ENCODE results near the gene FUT6.
"Not testable (repeated sequence)": the region's sequence is repeated elsewhere in the genome, so short reads cannot be mapped to it uniquely, and the experiment has no call there.

The FUT6 gene

GRCh38 chr19:5851302-5851701 is 11.8 kb upstream of the FUT6 start, which contains the start of gene FUT3:
Gene FUT3, minus strand, starts transcription at chr19:5851449.
- TF ChIP-seq, protein P1, sequence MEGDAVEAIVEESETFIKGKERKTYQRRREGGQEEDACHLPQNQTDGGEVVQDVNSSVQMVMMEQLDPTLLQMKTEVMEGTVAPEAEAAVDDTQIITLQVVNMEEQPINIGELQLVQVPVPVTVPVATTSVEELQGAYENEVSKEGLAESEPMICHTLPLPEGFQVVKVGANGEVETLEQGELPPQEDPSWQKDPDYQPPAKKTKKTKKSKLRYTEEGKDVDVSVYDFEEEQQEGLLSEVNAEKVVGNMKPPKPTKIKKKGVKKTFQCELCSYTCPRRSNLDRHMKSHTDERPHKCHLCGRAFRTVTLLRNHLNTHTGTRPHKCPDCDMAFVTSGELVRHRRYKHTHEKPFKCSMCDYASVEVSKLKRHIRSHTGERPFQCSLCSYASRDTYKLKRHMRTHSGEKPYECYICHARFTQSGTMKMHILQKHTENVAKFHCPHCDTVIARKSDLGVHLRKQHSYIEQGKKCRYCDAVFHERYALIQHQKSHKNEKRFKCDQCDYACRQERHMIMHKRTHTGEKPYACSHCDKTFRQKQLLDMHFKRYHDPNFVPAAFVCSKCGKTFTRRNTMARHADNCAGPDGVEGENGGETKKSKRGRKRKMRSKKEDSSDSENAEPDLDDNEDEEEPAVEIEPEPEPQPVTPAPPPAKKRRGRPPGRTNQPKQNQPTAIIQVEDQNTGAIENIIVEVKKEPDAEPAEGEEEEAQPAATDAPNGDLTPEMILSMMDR (IDR thresholded peaks at IDR 0.05; ENCODE audit: extremely low read depth, insufficient read depth, missing control alignments) = no peak
- DNase-seq (ENCODE audit: low spot score) = no peak

DNA sequence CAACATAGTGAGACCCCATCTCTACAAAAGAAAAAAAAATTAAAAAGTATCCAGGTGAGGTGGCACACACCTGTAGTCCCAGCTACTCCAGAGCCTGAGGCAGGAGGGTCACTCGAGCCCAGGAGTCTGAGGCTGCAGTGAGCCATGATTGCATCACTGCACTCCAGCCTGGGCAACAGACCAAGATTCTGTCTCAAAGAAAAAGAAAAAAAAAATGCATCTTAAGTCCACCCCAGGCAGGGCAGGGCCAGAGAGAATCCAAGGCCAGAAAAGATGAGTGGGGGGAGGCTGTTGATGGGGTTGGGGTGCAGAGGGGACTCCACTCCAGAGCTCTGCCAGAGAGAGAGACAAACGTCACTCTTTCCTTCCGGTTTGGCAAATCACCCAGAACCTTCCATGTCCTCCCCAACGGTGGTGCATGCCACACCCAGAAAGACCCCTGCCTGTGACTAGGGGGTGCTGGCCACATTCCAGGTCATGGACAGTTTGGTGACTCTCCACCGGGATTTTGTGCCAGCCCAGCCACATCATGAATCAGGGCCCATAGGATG is 11.3 kb upstream of the FUT6 start:
- TF ChIP-seq, protein P1 (IDR thresholded peaks at IDR 0.05; ENCODE audit: extremely low read depth, insufficient read depth, missing control alignments) = no peak
- DNase-seq (ENCODE audit: low spot score) = no peak
- in situ Hi-C loops (cut with MboI; ENCODE audit: low pct_unique_long_range_greater_than_20kb, low sequenced_read_pairs, unreplicated experiment) = no loop called here

More at GRCh38 chr19:5851302-5851701, 11.8 kb upstream of the FUT6 start, which contains the start of gene FUT3:
- in situ Hi-C loops (cut with MboI; ENCODE audit: low pct_unique_long_range_greater_than_20kb, low sequenced_read_pairs, unreplicated experiment) = no loop called here

- no peak for DNase-seq (ENCODE audit: low spot score)
- TF ChIP-seq, protein P1 (IDR thresholded peaks at IDR 0.05; ENCODE audit: extremely low read depth, insufficient read depth, missing control alignments) = no peak
- in situ Hi-C loops (cut with MboI; ENCODE audit: low pct_unique_long_range_greater_than_20kb, low sequenced_read_pairs, unreplicated experiment) = no loop called here
Measured at GRCh38 chr19:5850189-5850588, 10.7 kb upstream of the FUT6 start.

DNA sequence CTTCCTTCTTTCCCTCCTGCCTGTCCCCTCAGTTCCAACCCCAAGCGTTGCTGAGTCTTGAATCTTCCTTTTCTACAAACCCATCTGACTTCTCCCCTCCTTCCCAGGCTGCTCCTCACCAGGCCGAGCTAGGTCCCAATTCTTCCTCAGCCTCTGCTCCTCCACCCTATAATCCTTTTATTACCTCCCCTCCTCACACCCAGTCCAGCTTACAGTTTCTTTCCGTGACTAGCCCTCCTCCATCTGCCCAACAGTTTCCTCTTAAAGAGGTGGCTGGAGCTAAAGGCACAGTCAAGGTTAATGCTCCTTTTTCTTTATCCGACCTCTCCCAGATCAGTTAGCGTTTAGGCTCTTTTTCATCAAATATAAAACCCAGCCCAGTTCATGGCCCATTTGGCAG is 9.1 kb upstream of the FUT6 start:
- in situ Hi-C loops (cut with MboI; ENCODE audit: low pct_unique_long_range_greater_than_20kb, low sequenced_read_pairs, unreplicated experiment); DNase-seq (ENCODE audit: low spot score): not testable (repeated sequence)

GRCh38 chr19:5847846-5848245 is 8.3 kb upstream of the FUT6 start:
- in situ Hi-C loops (cut with MboI; ENCODE audit: low pct_unique_long_range_greater_than_20kb, low sequenced_read_pairs, unreplicated experiment); DNase-seq (ENCODE audit: low spot score): not testable (repeated sequence)

GRCh38 chr19:5844456-5845433 is 5.2 kb upstream of the FUT6 start:
- in situ Hi-C loops (cut with MboI; ENCODE audit: low pct_unique_long_range_greater_than_20kb, low sequenced_read_pairs, unreplicated experiment) = no loop called here
- DNase-seq (ENCODE audit: low spot score) = no peak
- TF ChIP-seq, protein P1 (IDR thresholded peaks at IDR 0.05; ENCODE audit: extremely low read depth, insufficient read depth, missing control alignments) = no peak

GRCh38 chr19:5843295-5843927 is 3.9 kb upstream of the FUT6 start:
- in situ Hi-C loops (cut with MboI; ENCODE audit: low pct_unique_long_range_greater_than_20kb, low sequenced_read_pairs, unreplicated experiment) = no loop called here
- TF ChIP-seq, protein P1 (IDR thresholded peaks at IDR 0.05; ENCODE audit: extremely low read depth, insufficient read depth, missing control alignments) = no peak
- no peak for DNase-seq (ENCODE audit: low spot score)

DNA sequence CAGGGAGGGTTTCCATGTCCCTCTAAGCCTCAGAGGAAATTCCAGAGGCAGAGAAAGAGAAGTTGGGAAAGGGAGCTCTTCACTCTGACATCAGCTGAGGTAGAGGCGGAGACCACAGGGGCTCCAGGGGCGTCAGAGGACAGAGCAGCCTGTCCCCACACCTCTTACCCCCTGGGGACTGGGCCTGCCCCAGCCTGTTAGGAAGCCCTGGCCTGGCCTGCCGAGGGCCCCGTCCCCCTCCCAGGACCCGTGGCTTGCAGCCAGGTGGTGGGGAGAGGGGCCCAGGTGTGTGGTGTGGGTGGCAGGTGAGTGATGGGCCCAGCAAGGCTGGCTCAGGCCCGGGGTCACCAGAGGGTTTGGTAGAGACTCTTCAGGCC is 2.2 kb upstream of the FUT6 start:
- in situ Hi-C loops (cut with MboI; ENCODE audit: low pct_unique_long_range_greater_than_20kb, low sequenced_read_pairs, unreplicated experiment); DNase-seq (ENCODE audit: low spot score): not testable (repeated sequence)
